HG03460 (cell line): ENCODE data around the gene ITM2B.

Source experiments
- ATAC-seq: cut with Tn5 transposase; IDR thresholded peaks from one replicate; pipeline ENCODE4 v1.9.1; 2021; ENCODE audit not compliant: unreplicated experiment

Gene ITM2B

GRCh38 chr13:48303359-48304142 lies 70.5 kb downstream of the ITM2B start, which contains the start of gene RB1:
Gene RB1, plus strand, starts transcription at chr13:48303751. Its CDS starts 162 bp downstream, at chr13:48303913.
- peak; percentile 69 for ATAC-seq

- peak; percentile 72 for ATAC-seq
Observed at GRCh38 chr13:48304143-48304876, 71.3 kb downstream of the ITM2B start.

GRCh38 chr13:48311223-48311622 lies 78.2 kb downstream of the ITM2B start:
- ATAC-seq: no peak

- no peak for ATAC-seq
Observed at GRCh38 chr13:48315969-48316650, 83.1 kb downstream of the ITM2B start.

DNA sequence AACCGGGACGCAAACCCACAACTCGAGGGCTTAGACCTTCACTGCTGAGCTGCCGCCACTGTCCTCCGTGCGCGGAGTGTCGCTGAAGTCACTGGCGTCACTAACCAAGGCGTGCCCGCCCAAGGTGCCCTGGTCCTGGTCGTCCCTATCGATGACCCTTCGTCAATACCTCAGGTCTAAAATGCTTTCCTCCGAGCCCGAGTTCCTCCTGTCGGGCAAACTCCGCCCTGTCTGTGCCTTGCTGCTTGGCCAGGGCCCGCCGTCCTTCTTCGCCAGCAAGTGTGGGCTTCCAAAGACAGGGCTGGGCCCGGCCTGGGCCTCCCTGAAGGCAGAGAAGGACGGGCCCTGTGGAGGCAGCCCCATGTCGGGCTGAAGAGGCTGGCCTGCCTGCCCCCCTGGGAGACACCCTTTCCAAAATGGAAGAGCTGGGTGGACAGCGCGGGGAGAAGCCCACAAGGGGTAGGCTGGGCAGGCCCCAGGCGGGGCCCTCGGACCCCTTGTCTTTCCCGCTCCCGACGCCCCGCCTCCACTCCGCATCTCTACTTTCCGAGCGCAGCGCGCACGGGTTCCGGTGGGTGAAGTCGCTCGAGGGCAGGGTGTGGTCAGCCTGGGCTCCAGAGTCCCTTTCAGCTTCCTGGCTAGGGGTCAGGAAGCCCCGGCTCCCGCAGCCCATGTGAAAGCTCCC lies 84.0 kb downstream of the ITM2B start:
- no peak for ATAC-seq

GRCh38 chr13:48317511-48318376 lies 84.7 kb downstream of the ITM2B start:
- ATAC-seq: no peak

DNA sequence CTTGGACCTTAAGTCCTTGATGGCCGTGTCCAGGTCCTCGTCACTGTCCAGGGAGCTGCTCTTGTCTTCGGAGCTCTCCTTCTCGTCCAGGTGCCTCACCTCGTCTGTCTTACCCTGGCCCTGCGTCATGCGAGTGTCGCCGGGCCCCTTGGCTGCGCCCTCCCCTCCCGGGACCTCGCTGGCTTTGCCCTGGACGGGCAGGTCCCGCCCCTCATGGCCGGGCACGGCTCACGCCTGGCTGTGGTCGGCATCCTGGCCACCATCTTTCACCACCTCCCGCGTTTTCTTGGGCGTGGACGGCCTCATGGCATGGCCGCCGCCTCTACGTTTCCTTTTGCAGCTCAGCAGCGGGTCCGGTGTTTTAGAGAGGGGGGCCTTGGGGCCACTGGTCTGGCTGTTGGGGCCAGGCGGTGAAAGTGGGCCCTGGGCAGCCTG lies 85.4 kb downstream of the ITM2B start:
- no peak for ATAC-seq

DNA sequence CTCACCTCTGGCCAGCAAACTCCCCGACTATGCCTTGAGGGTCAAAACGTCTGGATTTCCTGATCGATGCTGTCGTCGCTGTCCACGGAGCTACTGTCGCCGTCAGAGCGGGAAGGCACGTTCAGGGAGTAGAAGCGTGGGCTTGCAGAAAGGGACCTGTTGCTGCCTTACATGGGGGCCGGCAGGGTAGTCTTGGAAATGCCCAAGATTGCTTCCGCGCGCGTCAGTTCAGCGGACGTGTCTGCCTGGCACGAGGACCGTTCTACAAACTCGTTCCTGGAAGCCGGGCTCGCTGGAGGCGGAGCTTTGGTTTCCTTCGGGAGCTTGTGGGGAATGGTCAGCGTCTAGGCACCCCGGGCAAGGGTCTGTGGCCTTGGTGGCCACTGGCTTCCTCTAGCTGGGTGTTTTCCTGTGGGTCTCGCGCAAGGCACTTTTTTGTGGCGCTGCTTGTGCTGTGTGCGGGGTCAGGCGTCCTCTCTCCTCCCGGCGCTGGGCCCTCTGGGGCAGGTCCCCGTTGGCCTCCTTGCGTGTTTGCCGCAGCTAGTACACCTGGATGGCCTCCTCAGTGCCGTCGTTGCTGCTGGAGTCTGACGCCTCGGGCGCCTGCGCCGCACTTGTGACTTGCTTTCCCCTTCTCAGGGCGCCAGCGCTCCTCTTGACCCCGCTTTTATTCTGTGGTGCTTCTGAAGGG lies 86.0 kb downstream of the ITM2B start:
- ATAC-seq: no peak
